Spinal cord (tissue), 10 donors: ENCODE measurements around the gene TLNRD1. TPM values are rescaled to one million over a fixed set of nuclear protein-coding genes. Genes with fewer than 3 reads are reported as not detected.

Experiments used
- DNase-seq, 6 donors: peaks; one replicate each; pipeline versions ENCODE4 v3.0.0 to v3.0.0-alpha.2; 2013 to 2015; ENCODE audit warnings: low spot score in 6 of 6, low read depth in 4 of 6
- H3K27ac ChIP-seq: one replicate; pipeline ENCODE4 v1.5.1; 2013; ENCODE audit warnings: low read depth, low read length, control low read depth
- H3K27me3 ChIP-seq: one replicate; pipeline ENCODE4 v1.6.1; 2013; ENCODE audit warnings: low read length; ENCODE audit not compliant: control insufficient read depth, insufficient read depth
- H3K36me3 ChIP-seq: one replicate; pipeline ENCODE4 v1.6.1; 2013; ENCODE audit warnings: low read length; ENCODE audit not compliant: control insufficient read depth, insufficient read depth
- H3K4me1 ChIP-seq: one replicate; pipeline ENCODE4 v1.6.1; 2013; ENCODE audit warnings: low read length; ENCODE audit not compliant: control insufficient read depth, insufficient read depth
- H3K4me3 ChIP-seq: one replicate; pipeline ENCODE4 v1.5.1; 2013; ENCODE audit warnings: low read depth, low read length, control low read depth
- H3K9me3 ChIP-seq: one replicate; pipeline ENCODE4 v1.6.1; 2013; ENCODE audit warnings: low read length; ENCODE audit not compliant: control insufficient read depth, insufficient read depth
- WGBS: methylation state at CpG from one replicate; pipeline ENCODE4 v1.1.5; 2013; ENCODE audit warnings: missing lambda C conversion rate; ENCODE audit not compliant: insufficient coverage; 5-methylcytosine and 5-hydroxymethylcytosine counted together
- polyA plus RNA-seq, 2 donors: library from polyadenylated mRNA; unstranded; fragments of 120-200 nt; gene quantifications; one replicate each; pipeline ENCODE4 v1.2.1, GENCODE V29; 2013; ENCODE audit not compliant: insufficient read length in 2 of 2
- total RNA-seq, 2 donors: library from RNA; depleted of rRNA in 1 of 2; stranded (reverse); fragments of 120-200 nt in 1 of 2; fragments of >200 nt in 1 of 2; gene quantifications; one replicate each; pipeline versions ENCODE4 v1.2.3 to v1.2.4, GENCODE V29; 2013 to 2014
- donor health status: healthy.

TLNRD1 gene
- total and polyA plus RNA-seq, 4 donors = 4.3 to 12.0 (median 10.0) TPM

- Histone ChIP-seq H3K4me1 (no peaks in the 10 kb centered on the region), H3K36me3 (no peaks in the 10 kb centered on the region), H3K27me3 (no peaks in the 10 kb centered on the region), H3K4me3 (no peak overlapping the region), H3K9me3 (peaks cover 2% of the 10 kb centered on the region), H3K27ac (no peak overlapping the region)
- 100% methylated on average over 2 of the region's 4 CpGs for WGBS
- DNase-seq = no peak
Measured at GRCh38 chr15:81032355-81032754, 31.6 kb downstream of the TLNRD1 start.

- Histone ChIP-seq H3K27ac (no peak overlapping the region), H3K9me3 (peaks cover 2% of the 10 kb centered on the region)
- WGBS = 80% methylated on average over 1 of the region's 1 CpG
Measured at GRCh38 chr15:81032818-81033217, 32.1 kb downstream of the TLNRD1 start.

GRCh38 chr15:81033508-81033907 is 32.8 kb downstream of the TLNRD1 start:
- Histone ChIP-seq H3K4me1 (no peaks in the 10 kb centered on the region), H3K27ac (no peak overlapping the region), H3K36me3 (no peaks in the 10 kb centered on the region), H3K9me3 (peaks cover 2% of the 10 kb centered on the region), H3K4me3 (no peak overlapping the region), H3K27me3 (no peaks in the 10 kb centered on the region)
- 86% methylated on average over 1 of the region's 2 CpGs for WGBS
- peak in 1 of 6 donors; percentile 19 for DNase-seq

More at GRCh38 chr15:81032818-81033217, 32.1 kb downstream of the TLNRD1 start:
- no peaks in the 10 kb centered on the region for H3K36me3 ChIP-seq
- no peak for DNase-seq
- H3K4me1 ChIP-seq = no peaks in the 10 kb centered on the region
- no peak overlapping the region for H3K4me3 ChIP-seq
- H3K27me3 ChIP-seq = no peaks in the 10 kb centered on the region

- no peaks in the 10 kb centered on the region for H3K36me3 ChIP-seq
- no peaks in the 10 kb centered on the region for H3K27me3 ChIP-seq
- H3K27ac ChIP-seq = no peak overlapping the region
- no peak for DNase-seq
- 93% methylated on average over 11 of the region's 14 CpGs for WGBS
- no peaks in the 10 kb centered on the region for H3K4me1 ChIP-seq
- no peak overlapping the region for H3K4me3 ChIP-seq
- no peaks in the 10 kb centered on the region for H3K9me3 ChIP-seq
Measured at GRCh38 chr15:81037952-81038743, 37.4 kb downstream of the TLNRD1 start.

- H3K36me3 ChIP-seq = no peaks in the 10 kb centered on the region
- H3K4me3 ChIP-seq = no peak overlapping the region
- no peaks in the 10 kb centered on the region for H3K9me3 ChIP-seq
- H3K27ac ChIP-seq = no peak overlapping the region
- no peak for DNase-seq
- WGBS = 71% methylated on average over 4 of the region's 4 CpGs
- H3K27me3 ChIP-seq = no peaks in the 10 kb centered on the region
- no peaks in the 10 kb centered on the region for H3K4me1 ChIP-seq
Measured at GRCh38 chr15:81038975-81039607, 38.4 kb downstream of the TLNRD1 start.

GRCh38 chr15:81040757-81041156 is 40.0 kb downstream of the TLNRD1 start:
- Histone ChIP-seq H3K9me3 (no peaks in the 10 kb centered on the region), H3K4me1 (no peaks in the 10 kb centered on the region), H3K27me3 (no peaks in the 10 kb centered on the region), H3K36me3 (no peaks in the 10 kb centered on the region), H3K27ac (no peak overlapping the region), H3K4me3 (no peak overlapping the region)
- DNase-seq = no peak
- 70% methylated on average over 2 of the region's 6 CpGs for WGBS

GRCh38 chr15:81043281-81043934 is 42.7 kb downstream of the TLNRD1 start:
- WGBS = 100% methylated on average over 1 of the region's 2 CpGs
- H3K27ac ChIP-seq = no peak overlapping the region
- H3K4me3 ChIP-seq = no peak overlapping the region
- no peaks in the 10 kb centered on the region for H3K36me3 ChIP-seq
- H3K9me3 ChIP-seq = no peaks in the 10 kb centered on the region
- DNase-seq = no peak
- H3K27me3 ChIP-seq = no peaks in the 10 kb centered on the region
- peaks cover 5% of the 10 kb centered on the region for H3K4me1 ChIP-seq

GRCh38 chr15:81043935-81044575 is 43.3 kb downstream of the TLNRD1 start:
- peak in 2 of 6 donors; percentile 59 to 82 for DNase-seq
- Histone ChIP-seq H3K27ac (no peak overlapping the region), H3K4me1 (peaks cover 7% of the 10 kb centered on the region), H3K9me3 (no peaks in the 10 kb centered on the region), H3K27me3 (no peaks in the 10 kb centered on the region), H3K4me3 (no peak overlapping the region), H3K36me3 (no peaks in the 10 kb centered on the region)
- no CpG with 5 or more reads among the region's 6 CpGs for WGBS

- Histone ChIP-seq H3K27ac (no peak overlapping the region), H3K4me3 (no peak overlapping the region), H3K9me3 (no peaks in the 10 kb centered on the region), H3K36me3 (no peaks in the 10 kb centered on the region), H3K4me1 (peaks cover 7% of the 10 kb centered on the region), H3K27me3 (no peaks in the 10 kb centered on the region)
- 82% methylated on average over 2 of the region's 2 CpGs for WGBS
- DNase-seq = no peak
Measured at GRCh38 chr15:81046290-81046689, 45.6 kb downstream of the TLNRD1 start.
